ENCODE measurements around the gene RNF31. TPM values are rescaled to one million over a fixed set of nuclear protein-coding genes. Genes with fewer than 3 reads are reported as not detected.

RNF31 gene
- total RNA-seq, 1 experiment from 2014 or later, result 77.6 TPM

DNA sequence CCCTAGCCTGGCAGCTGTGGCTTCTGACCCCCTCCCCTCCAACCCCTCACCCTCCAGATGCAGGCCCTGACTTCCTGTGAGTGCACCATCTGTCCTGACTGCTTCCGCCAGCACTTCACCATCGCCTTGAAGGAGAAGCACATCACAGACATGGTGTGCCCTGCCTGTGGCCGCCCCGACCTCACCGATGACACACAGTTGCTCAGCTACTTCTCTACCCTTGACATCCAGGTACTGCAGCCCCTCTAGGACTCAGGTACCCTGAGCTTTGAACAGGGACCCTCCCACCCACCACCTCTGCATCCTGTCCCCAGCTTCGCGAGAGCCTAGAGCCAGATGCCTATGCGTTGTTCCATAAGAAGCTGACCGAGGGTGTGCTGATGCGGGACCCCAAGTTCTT, 7.8 kb downstream of the RNF31 start:
- peaks cover 63% of the 10 kb centered on the region for H3K36me3 Mint-ChIP-seq (ENCODE audit: insufficient read depth, unreplicated experiment)
- H3K4me3 Mint-ChIP-seq (ENCODE audit: unreplicated experiment), result no peak overlapping the region
- H3K27me3 Mint-ChIP-seq (ENCODE audit: insufficient read depth, unreplicated experiment), result no peaks in the 10 kb centered on the region
- no peak overlapping the region for H3K27ac Mint-ChIP-seq (ENCODE audit: unreplicated experiment)
- H3K4me1 Mint-ChIP-seq (ENCODE audit: low read depth, unreplicated experiment), result no peaks in the 10 kb centered on the region
- no peak for TF ChIP-seq CTCF (IDR thresholded peaks at IDR 0.05; ENCODE audit: insufficient read depth in 1 of 2, low read depth in 1 of 2, low read length in 1 of 2, severe bottlenecking in 1 of 2, unreplicated experiment in 1 of 2)
- intact Hi-C loops (cut with micrococcal nuclease; ENCODE audit: unreplicated experiment), result no loop called here
- no peaks in the 10 kb centered on the region for H3K9me3 Mint-ChIP-seq (ENCODE audit: unreplicated experiment)
- POLR2A ChIA-PET, result interaction anchor here (0.7 kb wide), 1 partner anchor 116 kb away, joined by 3 read pairs; the partner anchor contains the start of gene RABGGTA
- Histone ChIP-seq H3K36me3 (ENCODE audit: control insufficient read depth, insufficient read depth, low read length) (peaks cover 1% of the 10 kb centered on the region; the same call in 1 of the 2 replicates), H3K9me3 (no peaks in the 10 kb centered on the region), H3K4me3 (ENCODE audit: low read depth, low read length) (no peak overlapping the region), H3K27me3 (replicated peaks; ENCODE audit: control insufficient read depth, insufficient read depth, low read length) (no peaks in the 10 kb centered on the region), H3K4me1 (no peaks in the 10 kb centered on the region; the same call in 1 of the 2 replicates)
- CTCF ChIA-PET, result no interaction called here
- no TSS peak for BruUV-seq (replicated peaks)
- DNase-seq, result no peak

- H3K36me3 ChIP-seq (ENCODE audit: control insufficient read depth, insufficient read depth, low read length), result peaks cover 2% of the 10 kb centered on the region; the same call in 1 of the 2 replicates
- no TSS peak for BruUV-seq (replicated peaks)
These were observed 9.5 kb downstream of the RNF31 start for GRCh38 chr14:24156840-24157239.

GRCh38 chr14:24157331-24157730, 10.0 kb downstream of the RNF31 start:
- intact Hi-C loops (cut with micrococcal nuclease; ENCODE audit: unreplicated experiment), result no loop called here
- H3K4me1 Mint-ChIP-seq (ENCODE audit: low read depth, unreplicated experiment), result peaks cover 6% of the 10 kb centered on the region
- ChIA-PET POLR2A (interaction anchor here (0.8 kb wide), 1 partner anchor 43 kb away, joined by 4 read pairs; the partner anchor contains the start of genes DCAF11 and NRL), CTCF (no interaction called here)
- Histone ChIP-seq H3K36me3 (ENCODE audit: control insufficient read depth, insufficient read depth, low read length) (peaks cover 2% of the 10 kb centered on the region; the same call in 1 of the 2 replicates), H3K4me3 (ENCODE audit: low read depth, low read length) (no peak overlapping the region), H3K27me3 (replicated peaks; ENCODE audit: control insufficient read depth, insufficient read depth, low read length) (no peaks in the 10 kb centered on the region), H3K9me3 (no peaks in the 10 kb centered on the region), H3K4me1 (peaks cover 12% of the 10 kb centered on the region)
- no peak overlapping the region for H3K27ac Mint-ChIP-seq (ENCODE audit: unreplicated experiment)
- no peaks in the 10 kb centered on the region for H3K27me3 Mint-ChIP-seq (ENCODE audit: insufficient read depth, unreplicated experiment)
- no peak for TF ChIP-seq CTCF (IDR thresholded peaks at IDR 0.05; ENCODE audit: insufficient read depth in 1 of 2, low read depth in 1 of 2, low read length in 1 of 2, severe bottlenecking in 1 of 2, unreplicated experiment in 1 of 2)
- no TSS peak for BruUV-seq (replicated peaks)
- H3K9me3 Mint-ChIP-seq (ENCODE audit: unreplicated experiment), result no peaks in the 10 kb centered on the region
- peaks cover 53% of the 10 kb centered on the region for H3K36me3 Mint-ChIP-seq (ENCODE audit: insufficient read depth, unreplicated experiment)
- DNase-seq, result no peak
- no peak overlapping the region for H3K4me3 Mint-ChIP-seq (ENCODE audit: unreplicated experiment)

More at GRCh38 chr14:24156840-24157239, 9.5 kb downstream of the RNF31 start:
- no peaks in the 10 kb centered on the region for H3K9me3 Mint-ChIP-seq (ENCODE audit: unreplicated experiment)
- ChIA-PET CTCF (no interaction called here), POLR2A (no interaction called here)
- no peaks in the 10 kb centered on the region for H3K27me3 Mint-ChIP-seq (ENCODE audit: insufficient read depth, unreplicated experiment)
- Histone ChIP-seq H3K4me1 (peaks cover 8% of the 10 kb centered on the region), H3K4me3 (ENCODE audit: low read depth, low read length) (no peak overlapping the region), H3K9me3 (no peaks in the 10 kb centered on the region), H3K27me3 (replicated peaks; ENCODE audit: control insufficient read depth, insufficient read depth, low read length) (no peaks in the 10 kb centered on the region)
- no peak for DNase-seq
- no peak overlapping the region for H3K27ac Mint-ChIP-seq (ENCODE audit: unreplicated experiment)
- no peak overlapping the region for H3K4me3 Mint-ChIP-seq (ENCODE audit: unreplicated experiment)
- peaks cover 6% of the 10 kb centered on the region for H3K4me1 Mint-ChIP-seq (ENCODE audit: low read depth, unreplicated experiment)
- H3K36me3 Mint-ChIP-seq (ENCODE audit: insufficient read depth, unreplicated experiment), result peaks cover 58% of the 10 kb centered on the region
- TF ChIP-seq CTCF (IDR thresholded peaks at IDR 0.05; ENCODE audit: insufficient read depth in 1 of 2, low read depth in 1 of 2, low read length in 1 of 2, severe bottlenecking in 1 of 2, unreplicated experiment in 1 of 2), result no peak
- intact Hi-C loops (cut with micrococcal nuclease; ENCODE audit: unreplicated experiment), result no loop called here

Data from Caco-2 (cell line).